NOMO-1 treated with DMSO at 0.1 percent for 48 hours (cell line): ENCODE data around the gene EPHA6.
A peak's percentile ranks its signal among the peaks of the same experiment; 100 is the strongest.

Experiments used
- DNase-seq: peaks from one replicate; lab custom pipeline; 2025; ENCODE audit not compliant: unreplicated experiment; lab: John Stamatoyannopoulos, UW

The EPHA6 gene

GRCh38 chr3:97687734-97688133, 873.3 kb downstream of the EPHA6 start:
- no peak for DNase-seq

DNA sequence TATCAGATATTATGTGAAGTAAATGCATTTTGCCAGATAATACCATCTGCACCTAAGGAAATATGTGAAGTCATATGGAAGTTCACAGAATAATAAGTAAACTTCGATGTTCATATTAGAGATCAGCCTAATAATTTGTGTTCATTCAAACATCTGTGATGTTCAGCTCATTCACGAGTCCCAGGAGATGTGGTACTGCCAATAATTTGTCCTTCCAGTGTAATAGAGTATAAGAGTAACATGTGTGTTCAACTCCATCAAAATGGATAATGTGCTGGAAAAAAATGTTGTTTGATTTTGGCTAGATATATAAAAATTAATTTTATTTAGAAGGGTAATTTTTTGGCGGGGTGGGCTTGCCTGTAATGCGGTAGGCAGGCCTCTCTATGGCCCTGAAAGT, 874.7 kb downstream of the EPHA6 start:
- DNase-seq = no peak

DNA sequence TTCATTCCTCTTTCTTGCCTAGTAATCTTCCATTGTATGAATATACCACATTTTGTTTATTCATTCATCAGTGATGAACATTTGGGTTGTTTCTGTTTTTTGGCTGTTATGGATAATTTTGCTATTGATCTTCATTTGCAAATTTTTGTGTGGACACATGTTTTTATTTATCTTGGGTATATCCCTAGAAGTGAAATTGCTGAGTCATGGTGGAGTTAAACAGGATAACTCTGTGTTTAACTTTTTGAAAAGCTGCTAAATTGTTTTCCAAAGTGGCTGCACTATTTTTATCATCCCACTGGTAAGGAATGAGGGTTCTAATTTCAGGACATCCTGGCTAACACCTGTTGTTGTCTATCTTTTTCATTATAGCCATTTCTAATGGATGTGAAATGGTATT, 875.6 kb downstream of the EPHA6 start:
- no peak for DNase-seq

- DNase-seq = no peak
Observed at GRCh38 chr3:97691354-97691753, 877.0 kb downstream of the EPHA6 start.

GRCh38 chr3:97692389-97692788, 878.0 kb downstream of the EPHA6 start:
- no peak for DNase-seq

- DNase-seq = no peak
Observed at GRCh38 chr3:97692831-97693230, 878.4 kb downstream of the EPHA6 start.

GRCh38 chr3:97694876-97695275, 880.5 kb downstream of the EPHA6 start:
- no peak for DNase-seq

- DNase-seq = no peak
Observed at GRCh38 chr3:97698691-97699090, 884.3 kb downstream of the EPHA6 start.

DNA sequence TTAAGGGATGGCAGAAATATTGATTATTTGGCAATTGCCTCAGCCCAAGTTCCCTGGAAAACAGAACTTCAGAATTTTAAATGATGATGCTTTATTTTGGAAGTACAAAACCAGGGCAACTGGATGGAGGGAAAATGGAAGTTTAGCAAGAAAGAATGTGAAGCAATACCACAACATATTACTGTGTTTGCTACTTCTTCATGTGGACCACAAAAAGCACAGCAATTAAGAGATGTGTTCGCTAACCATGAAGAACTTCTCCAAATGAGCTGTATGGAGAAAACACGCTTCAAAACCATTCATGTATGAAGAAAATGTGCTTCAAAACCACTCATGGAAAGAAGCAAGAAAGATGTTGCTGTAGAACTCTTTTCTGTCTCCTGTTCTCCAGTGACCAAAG, 885.5 kb downstream of the EPHA6 start:
- no peak for DNase-seq

GRCh38 chr3:97705764-97706163, 891.4 kb downstream of the EPHA6 start:
- DNase-seq = no peak

DNA sequence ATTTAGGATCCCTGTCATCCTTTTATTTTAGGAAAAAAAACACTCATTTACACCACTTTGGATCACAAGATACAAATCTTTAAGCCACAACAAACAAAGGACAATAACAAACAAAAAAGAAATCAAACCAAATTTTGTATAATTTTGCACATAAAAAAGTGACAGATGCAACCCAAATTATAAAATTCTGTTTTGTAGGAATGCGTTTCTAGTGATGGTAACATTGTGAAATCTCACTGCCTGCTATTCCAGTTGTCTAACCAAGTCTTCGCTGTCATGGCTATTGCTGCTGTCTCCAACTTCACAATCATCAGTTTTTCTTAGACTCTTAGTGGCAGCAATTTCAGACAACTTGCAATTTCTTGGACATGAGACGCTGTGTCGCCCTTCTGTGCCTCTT, 891.8 kb downstream of the EPHA6 start:
- DNase-seq = no peak

DNA sequence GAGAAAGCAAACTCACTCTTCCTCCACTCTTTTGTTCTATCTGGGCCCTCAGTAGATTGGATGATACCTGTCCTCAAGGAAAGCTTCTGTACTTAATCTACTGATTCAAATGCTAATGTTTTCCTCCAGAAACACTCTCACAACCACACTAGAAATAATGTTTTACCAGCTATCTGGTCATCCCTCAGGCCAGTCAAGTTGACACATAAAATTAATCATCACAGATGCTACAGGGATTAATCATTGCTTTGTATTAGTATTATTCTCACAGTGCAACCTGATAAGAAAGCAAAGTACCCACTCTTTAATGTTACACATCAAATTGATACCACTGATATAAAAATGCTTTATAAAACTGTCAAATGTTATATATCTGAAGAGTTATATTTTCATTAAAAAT, 897.3 kb downstream of the EPHA6 start:
- no peak for DNase-seq

DNA sequence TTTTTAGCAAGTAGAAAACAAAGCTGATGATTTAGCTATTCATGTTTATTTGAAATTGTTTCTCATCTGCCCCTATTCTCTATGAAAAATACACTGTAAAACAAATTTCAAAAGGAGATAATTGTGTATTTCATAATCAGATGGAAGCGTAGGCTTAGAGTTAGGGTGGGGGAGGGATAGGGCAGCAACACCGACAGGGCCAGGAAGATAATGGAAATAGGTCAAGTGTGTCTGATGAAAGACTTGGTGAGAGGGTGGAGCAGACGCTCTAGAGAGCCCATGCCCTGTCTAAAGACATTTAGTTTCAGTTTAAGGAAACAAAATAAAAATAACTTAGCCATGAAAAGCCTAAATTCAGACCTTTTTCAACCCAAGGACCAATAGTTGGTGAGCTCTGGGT, 898.5 kb downstream of the EPHA6 start:
- no peak for DNase-seq

DNA sequence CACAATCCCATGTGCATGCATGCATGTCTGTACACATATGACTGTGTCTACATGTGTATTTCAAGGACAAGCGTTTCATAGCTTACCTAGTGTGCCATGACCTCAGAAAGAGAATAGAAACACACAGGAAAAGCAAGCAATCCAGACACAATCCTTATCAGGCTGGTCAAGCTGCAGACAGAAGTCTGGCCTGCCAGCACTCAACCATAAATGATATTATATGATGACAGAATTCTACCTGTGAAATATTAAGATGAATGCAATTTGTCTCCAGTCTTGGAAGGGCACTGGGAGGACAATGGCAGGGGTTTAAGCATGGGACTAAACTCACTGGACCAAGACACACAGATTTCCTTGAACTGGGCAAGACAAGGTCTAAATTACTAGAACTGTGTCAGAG, 899.2 kb downstream of the EPHA6 start:
- DNase-seq = no peak

DNA sequence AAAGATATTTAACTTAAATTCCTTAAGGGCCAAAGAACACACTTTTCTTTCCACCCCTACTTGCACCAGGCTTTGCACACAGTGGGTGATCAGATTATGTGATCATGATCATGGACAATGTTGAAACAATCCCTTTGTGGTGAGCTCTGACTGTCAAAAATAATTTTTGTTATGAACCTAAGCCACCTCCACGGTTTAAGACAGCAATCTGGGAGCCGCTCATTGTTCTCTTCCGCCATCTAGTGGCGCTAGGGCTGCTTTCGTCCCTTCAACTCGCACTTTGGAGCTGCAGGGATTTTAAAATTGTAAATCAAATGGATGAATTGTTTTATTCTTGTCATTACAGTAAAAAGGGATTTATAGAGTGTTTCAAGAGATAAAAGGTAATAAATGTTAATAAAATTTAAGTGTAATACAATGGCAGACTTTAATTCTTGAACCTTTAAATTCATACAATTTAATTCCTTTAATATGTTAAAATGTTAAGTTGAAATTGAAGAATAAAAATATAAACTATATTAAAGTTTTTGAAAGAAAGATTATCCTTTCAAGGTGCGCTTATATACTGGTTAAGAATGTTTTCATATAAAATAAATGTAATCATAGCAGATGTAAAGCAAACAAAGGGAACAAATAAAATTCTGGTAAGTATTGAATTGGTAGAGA, 904.9 kb downstream of the EPHA6 start:
- DNase-seq = peak; percentile 57

GRCh38 chr3:97720417-97720816, 906.0 kb downstream of the EPHA6 start:
- no peak for DNase-seq

DNA sequence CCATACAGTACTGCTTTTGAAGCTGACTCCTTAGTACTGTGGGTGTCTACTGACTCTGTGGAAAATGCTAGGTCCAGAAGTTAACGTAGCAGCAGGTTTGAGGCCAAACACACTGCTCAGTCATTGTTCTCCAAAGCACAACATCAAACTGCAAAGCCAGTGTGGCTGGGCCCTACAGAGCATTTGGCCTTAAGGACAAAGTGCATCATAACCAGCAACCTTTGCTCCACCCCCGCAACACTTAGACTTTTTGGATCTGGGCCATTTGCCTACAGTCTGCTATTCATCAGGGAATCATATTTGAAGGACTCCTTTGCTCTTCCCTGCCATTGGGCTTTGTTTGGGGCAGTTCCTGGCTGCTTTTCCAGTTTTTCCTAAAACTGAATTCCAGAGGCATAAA, 907.1 kb downstream of the EPHA6 start:
- DNase-seq = no peak

- DNase-seq = no peak
Observed at GRCh38 chr3:97736928-97737327, 922.5 kb downstream of the EPHA6 start.

GRCh38 chr3:97738761-97739160, 924.4 kb downstream of the EPHA6 start:
- no peak for DNase-seq

DNA sequence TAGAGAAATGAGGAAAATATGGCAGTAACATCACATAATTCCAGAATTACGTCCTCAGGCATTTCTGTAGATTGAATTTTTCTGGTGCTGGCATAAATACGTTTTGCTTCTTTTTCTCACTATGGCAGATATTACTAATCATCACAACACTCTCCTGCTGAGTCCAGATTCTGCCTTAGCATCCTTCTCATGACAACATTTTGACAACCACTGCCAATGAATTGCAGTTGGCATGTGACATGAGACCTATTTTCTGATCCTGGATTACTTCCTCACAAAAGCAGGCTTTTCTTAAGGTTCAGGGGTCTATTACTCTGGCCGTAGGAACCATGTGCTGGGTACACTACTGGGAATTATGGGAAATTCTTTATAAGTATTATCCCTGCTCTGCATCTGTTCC, 927.6 kb downstream of the EPHA6 start:
- DNase-seq = no peak

DNA sequence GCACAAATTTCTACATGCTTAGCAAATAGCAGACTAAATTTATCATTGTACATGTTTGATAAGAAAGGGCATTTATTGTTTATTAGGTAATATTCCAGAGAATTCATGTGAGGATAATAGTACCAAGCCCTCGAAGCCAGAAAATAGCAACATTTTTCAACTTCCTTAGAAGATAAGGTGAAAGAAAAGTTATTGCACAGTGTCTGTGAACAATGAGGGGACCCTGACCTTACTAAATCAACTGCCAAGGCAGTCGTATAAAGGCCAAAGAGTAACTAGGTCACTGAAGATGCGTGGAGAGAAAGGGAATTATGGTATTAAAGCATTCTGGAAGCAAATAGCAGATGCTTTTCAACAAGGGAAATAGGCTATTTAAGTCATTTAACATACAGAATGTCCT, 929.9 kb downstream of the EPHA6 start:
- no peak for DNase-seq

GRCh38 chr3:97763586-97764406, 949.4 kb downstream of the EPHA6 start:
- no peak for DNase-seq
